Urinary bladder (tissue), 4 donors: Measurements from ENCODE around the gene ZSWIM9. TPM values are rescaled to one million over a fixed set of nuclear protein-coding genes. Genes with fewer than 3 reads are reported as not detected.
A peak's percentile ranks its signal among the peaks of the same experiment; 100 is the strongest.

Source experiments
- DNase-seq: peaks from one replicate; pipeline ENCODE4 v3.0.0-alpha.2; 2015; ENCODE audit errors: extremely low spot score
- H3K27ac ChIP-seq: one replicate; pipeline ENCODE4 v1.5.1; 2013; ENCODE audit warnings: low read depth, mild to moderate bottlenecking, moderate library complexity
- H3K36me3 ChIP-seq: one replicate; pipeline ENCODE4 v1.6.1; 2013; ENCODE audit warnings: mild to moderate bottlenecking, moderate library complexity; ENCODE audit not compliant: insufficient read depth
- H3K4me1 ChIP-seq: one replicate; pipeline ENCODE4 v1.6.1; 2013; ENCODE audit warnings: mild to moderate bottlenecking, moderate library complexity; ENCODE audit not compliant: insufficient read depth
- H3K4me3 ChIP-seq: one replicate; pipeline ENCODE4 v1.5.1; 2013; ENCODE audit warnings: low read depth, low read length
- WGBS: extraction: QIAGEN DNeasy Blood & Tissue Kit; methylation state at CpG from one replicate; pipeline ENCODE4 v1.1.7; 2013; 5-methylcytosine and 5-hydroxymethylcytosine counted together
- polyA plus RNA-seq: library from polyadenylated mRNA; stranded (reverse); fragments of 200-250 nt; gene quantifications from one replicate; pipeline ENCODE4 v1.2.3, GENCODE V29; 2013
- total RNA-seq: library from RNA; depleted of rRNA; stranded (reverse); fragments of >200 nt; gene quantifications from one replicate; pipeline ENCODE4 v1.2.3, GENCODE V29; 2014
- donor health status: healthy with polysubstance abuse.
- donor health status: healthy.

ZSWIM9 gene
- total and polyA plus RNA-seq, 2 donors: 1.6 to 10.6 TPM

DNA sequence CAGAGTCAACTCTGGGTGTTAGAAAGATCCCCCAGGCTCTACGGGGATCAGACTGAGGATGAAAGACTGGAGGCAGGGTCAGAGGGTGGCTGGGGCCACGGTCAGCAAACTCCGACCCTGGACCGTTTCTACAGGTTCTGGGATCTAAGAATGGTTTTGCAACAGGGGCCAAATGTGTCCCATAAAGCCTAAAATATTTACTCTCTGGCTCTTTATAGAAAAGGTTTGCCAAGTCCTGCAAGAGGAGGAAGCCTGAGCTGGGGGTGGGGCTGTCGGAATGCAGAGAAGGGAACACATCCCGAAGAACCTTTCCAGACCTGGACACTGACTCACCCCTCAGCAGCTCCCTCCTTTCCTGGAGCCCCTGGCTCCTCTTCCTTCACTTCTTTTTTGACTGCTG, 21.1 kb upstream of the ZSWIM9 start:
- 30% methylated on average over 6 of the region's 6 CpGs for WGBS
- no peak for DNase-seq
- H3K27ac ChIP-seq: no peak overlapping the region
- no peaks in the 10 kb centered on the region for H3K36me3 ChIP-seq
- H3K4me3 ChIP-seq: no peak overlapping the region
- no peaks in the 10 kb centered on the region for H3K4me1 ChIP-seq

DNA sequence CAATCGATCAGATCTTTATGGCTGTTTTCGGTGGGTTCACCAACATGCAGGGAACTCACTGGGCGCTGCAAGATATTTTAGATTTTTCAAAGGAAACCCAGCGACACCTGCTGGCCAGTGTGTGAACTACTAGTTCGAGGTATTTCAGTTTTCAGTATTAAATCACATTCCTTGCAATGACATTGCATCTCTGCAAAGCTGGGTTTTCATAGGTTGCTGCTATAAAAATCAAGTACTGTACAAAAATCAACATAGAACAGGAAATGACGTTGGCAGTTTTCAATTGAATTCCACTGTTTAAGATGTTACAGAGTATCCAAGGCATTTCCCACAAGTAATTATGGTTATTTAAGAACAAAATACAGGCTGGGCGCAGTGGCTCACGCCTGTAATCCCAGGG, 17.9 kb upstream of the ZSWIM9 start:
- 32% methylated on average over 8 of the region's 8 CpGs for WGBS
- no peaks in the 10 kb centered on the region for H3K4me1 ChIP-seq
- no peaks in the 10 kb centered on the region for H3K36me3 ChIP-seq
- H3K4me3 ChIP-seq: no peak overlapping the region
- DNase-seq: peak; percentile 20
- no peak overlapping the region for H3K27ac ChIP-seq

DNA sequence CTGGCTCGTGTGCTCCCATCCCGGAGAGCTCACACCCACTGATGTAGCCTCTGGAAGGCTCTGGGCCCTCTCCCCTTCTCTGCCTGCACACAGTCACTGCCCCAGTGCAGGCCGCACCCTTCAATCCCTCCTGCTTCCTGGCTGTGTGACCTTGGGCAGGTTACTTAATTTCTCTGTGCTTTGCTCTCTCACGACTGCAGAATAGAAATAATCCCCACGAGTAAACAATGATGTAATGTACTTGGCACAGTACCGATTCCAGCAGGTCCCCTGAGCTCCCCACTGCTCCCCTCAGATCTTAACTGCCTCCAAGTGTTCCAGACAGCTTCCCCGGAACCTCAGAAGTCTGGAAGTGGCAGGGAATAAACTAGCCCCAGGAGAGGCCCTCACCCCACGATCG, 16.5 kb upstream of the ZSWIM9 start:
- DNase-seq: no peak
- Histone ChIP-seq H3K4me3 (no peak overlapping the region), H3K27ac (no peak overlapping the region), H3K4me1 (no peaks in the 10 kb centered on the region), H3K36me3 (no peaks in the 10 kb centered on the region)
- 52% methylated on average over 9 of the region's 9 CpGs for WGBS

DNA sequence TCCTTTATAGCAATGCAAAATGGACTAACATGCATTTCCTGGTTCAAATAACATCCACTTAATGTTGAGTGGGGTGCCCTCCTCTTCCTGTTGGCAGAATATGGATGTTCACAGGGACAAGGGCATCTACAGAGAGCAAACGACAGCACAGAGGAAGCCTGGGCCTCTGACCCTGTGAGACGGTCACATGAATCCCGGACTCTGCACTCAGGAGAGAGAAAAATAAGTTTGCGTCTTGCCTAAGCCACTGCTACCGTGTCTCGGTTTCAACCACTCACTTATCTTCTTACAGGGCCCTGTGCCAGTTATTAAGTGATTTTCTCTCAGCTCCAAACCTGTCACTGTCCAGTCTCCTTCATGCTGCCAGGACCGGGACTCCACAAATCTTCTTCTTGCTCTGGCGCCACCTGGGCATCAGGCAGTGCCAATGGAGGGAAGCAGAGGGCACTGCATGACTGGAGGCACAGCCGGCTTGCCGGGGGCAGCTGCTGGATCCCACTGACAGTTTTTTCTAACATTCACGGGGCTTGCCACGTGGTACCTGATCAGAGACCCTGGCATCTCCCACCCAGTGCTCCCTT, 12.2 kb upstream of the ZSWIM9 start:
- no peak overlapping the region for H3K27ac ChIP-seq
- 92% methylated on average over 12 of the region's 12 CpGs for WGBS
- H3K4me3 ChIP-seq: no peak overlapping the region
- no peak for DNase-seq
- peaks cover 2% of the 10 kb centered on the region for H3K36me3 ChIP-seq
- H3K4me1 ChIP-seq: no peaks in the 10 kb centered on the region

DNA sequence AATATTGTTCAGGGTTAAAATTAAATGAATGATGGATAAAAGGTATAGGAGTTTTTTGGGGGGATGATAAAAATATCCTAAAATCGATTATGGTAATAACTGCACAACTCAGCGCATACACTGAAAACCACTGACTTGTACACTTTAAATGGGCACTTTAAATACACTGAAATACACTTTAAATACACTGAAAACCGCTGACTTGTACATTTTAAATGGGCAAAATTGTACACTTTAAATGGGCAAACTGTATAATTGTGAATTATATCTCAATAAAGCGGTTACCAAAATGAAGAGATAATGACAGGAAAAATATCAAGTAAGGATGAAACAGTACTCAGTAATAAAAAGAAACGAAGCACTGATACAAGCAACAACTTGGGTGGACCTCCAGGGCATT, 1.8 kb upstream of the ZSWIM9 start:
- 91% methylated on average over 5 of the region's 5 CpGs for WGBS
- Histone ChIP-seq H3K27ac (no peak overlapping the region), H3K4me1 (no peaks in the 10 kb centered on the region), H3K36me3 (no peaks in the 10 kb centered on the region), H3K4me3 (no peak overlapping the region)
- no peak for DNase-seq

DNA sequence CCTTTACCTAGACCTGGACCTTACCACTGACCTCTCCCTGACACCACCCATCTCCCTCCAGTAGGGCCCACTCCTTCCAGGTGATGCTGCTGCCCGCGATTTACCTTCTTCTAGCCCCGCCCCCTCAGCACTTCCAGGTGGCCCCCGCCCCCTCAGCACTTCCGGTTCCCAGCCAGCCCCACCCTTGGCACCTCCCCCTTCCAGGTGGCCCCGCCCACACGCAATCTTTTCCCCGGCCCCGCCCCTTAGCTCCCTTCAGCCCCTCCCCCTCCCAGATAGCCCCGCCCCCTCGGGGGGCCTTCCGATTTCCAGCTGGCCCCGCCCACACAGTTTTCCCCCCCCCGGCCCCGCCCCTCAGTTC, 922 bp upstream of the ZSWIM9 start:
- Histone ChIP-seq H3K4me1 (no peaks in the 10 kb centered on the region), H3K4me3 (peak overlapping the region; percentile 74), H3K36me3 (no peaks in the 10 kb centered on the region), H3K27ac (no peak overlapping the region)
- peak; percentile 35 for DNase-seq
- 4% methylated on average over 15 of the region's 15 CpGs for WGBS

DNA sequence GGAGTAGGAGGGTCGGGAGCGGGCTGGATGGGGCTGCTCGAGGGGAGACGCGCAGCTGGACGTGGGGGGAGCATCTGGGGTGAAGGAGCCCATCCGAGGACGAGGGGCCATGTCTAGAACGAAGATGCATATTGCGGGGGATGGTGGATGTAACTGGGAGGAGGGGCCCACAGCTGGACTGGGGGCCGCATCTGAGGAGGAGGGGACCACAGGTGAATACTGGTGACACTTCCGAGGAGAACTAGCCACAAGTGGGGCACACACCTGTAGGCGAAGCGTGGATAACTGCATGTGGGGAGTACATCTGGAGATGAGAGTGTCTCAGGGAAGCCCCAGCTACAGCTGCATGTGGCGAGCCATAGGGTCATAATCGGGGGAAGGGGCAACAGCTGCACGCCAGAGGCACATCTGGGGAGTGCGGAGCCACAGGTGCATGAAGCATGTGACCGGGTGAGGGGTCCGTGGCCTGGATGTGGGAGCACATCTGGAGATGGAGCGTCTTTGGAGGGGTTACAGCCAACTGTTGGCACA, 402 bp downstream of the ZSWIM9 start:
- Histone ChIP-seq H3K36me3 (peaks cover 3% of the 10 kb centered on the region), H3K4me3 (peak overlapping the region; percentile 74), H3K4me1 (no peaks in the 10 kb centered on the region), H3K27ac (peak overlapping the region; percentile 4)
- no peak for DNase-seq
- WGBS: 2% methylated on average over 21 of the region's 21 CpGs

DNA sequence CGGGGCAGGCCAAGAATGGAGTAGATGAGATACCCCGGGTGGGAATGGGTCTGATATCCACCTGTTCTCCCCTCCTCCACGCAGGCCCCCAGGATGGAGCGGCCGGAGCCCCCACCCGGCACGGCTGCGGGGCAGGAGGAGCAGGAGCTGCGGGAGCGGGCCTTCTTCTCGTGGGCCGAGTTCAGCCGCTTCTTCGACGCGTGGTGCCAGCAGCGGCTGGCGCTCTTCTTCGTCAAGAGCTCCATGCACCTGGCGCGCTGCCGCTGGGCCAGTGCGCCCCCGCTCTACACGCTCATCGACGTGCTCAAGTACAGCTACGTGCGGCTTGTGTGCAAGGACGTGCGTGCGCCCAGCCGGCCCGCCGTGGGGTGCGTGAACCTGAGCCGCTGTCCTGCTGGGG, 1.2 kb downstream of the ZSWIM9 start:
- Histone ChIP-seq H3K4me1 (no peaks in the 10 kb centered on the region), H3K27ac (no peak overlapping the region), H3K4me3 (no peak overlapping the region), H3K36me3 (peaks cover 3% of the 10 kb centered on the region)
- no peak for DNase-seq
- 75% methylated on average over 37 of the region's 37 CpGs for WGBS

DNA sequence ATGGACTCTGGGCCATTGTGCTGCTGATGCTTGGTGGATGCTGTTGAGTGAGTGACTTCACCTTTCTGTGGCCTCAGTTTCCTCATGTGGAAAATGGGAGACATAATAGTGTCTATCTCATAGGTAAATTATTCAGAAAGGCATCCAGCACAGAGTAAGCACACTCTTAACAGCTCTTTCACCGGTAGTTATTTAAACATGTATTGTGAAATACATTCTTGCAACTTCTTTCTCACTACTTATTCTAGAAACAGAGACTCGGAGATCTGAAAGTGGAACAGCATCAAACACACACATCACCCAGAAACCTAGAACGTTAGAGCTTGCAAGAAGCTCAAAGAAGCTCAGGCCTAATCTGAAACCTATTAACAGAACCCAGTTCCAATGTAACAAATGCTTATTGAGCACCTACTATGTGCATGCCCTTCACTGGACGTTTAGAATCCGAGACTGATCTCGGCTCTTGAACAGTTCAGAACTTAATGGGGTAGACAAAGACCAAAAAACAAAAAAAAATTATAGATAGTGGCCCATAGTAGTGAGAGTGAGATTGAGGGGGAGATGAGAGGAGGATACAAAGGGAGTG, 4.1 kb downstream of the ZSWIM9 start:
- no peaks in the 10 kb centered on the region for H3K4me1 ChIP-seq
- H3K4me3 ChIP-seq: no peak overlapping the region
- H3K27ac ChIP-seq: no peak overlapping the region
- no peak for DNase-seq
- H3K36me3 ChIP-seq: peaks cover 3% of the 10 kb centered on the region
- 93% methylated on average over 6 of the region's 6 CpGs for WGBS

DNA sequence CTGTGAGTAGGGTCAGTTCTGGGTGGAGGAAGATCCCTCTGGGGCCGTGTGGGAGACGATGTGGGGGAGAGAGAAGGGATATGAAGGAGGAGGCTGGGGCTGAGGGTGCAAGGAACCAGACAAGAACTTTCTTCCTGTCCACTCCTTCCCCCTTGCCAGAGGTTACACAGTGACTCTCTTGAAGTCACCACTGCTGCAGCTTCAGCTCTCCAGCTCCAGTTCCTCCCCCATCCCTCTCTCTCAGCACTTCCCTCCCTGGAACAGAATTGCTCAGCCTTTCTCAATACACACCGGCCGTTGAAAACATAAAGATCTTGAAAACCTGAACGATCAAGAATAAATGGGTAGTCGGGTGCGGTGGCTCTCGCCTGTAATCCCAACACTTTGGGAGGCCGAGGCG, 5.1 kb downstream of the ZSWIM9 start:
- Histone ChIP-seq H3K36me3 (peaks cover 3% of the 10 kb centered on the region), H3K4me3 (no peak overlapping the region), H3K27ac (no peak overlapping the region), H3K4me1 (no peaks in the 10 kb centered on the region)
- WGBS: 94% methylated on average over 10 of the region's 10 CpGs
- DNase-seq: no peak

DNA sequence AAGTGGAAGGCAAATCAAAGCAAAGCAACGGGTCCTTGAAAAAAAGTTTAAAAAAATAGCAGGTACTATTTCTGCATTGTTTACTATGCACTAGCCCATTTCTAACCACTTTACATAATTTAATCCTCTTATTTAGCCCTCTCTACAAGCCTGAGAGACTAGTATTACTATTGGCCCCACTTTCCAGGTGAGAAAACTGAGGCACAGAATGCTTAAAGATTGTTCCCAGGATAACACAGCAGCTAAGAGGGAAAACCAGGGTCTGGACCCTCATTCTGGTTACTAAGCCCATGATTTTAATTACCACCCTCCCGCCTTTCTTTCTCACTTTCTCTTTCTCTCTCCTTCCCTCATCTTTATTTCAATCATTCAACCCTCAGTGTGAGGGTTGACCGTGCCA, 5.7 kb downstream of the ZSWIM9 start:
- peaks cover 3% of the 10 kb centered on the region for H3K36me3 ChIP-seq
- DNase-seq: no peak
- no peaks in the 10 kb centered on the region for H3K4me1 ChIP-seq
- no peak overlapping the region for H3K27ac ChIP-seq
- WGBS: 94% methylated on average over 3 of the region's 3 CpGs
- H3K4me3 ChIP-seq: no peak overlapping the region

DNA sequence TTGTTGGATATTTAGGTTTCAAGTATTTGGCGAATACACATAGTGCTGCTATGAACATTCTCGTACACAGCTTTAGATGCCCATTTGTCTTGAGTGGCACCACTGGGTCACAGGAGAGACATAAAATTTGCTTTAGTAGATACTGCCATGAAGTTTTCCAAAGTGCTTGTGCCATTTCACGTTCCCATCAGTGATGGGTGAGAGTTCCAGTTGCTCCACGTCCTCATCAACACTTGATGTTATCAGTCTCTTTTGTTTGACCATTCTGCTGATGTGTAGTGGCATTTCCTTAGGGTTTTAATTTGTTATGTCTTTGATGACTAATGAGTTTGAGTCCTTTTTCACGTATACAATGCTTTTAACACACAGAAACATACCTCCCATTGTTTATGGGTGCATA, 11.0 kb downstream of the ZSWIM9 start:
- no peak for DNase-seq
- Histone ChIP-seq H3K36me3 (no peaks in the 10 kb centered on the region), H3K4me1 (no peaks in the 10 kb centered on the region), H3K27ac (no peak overlapping the region), H3K4me3 (no peak overlapping the region)
- 94% methylated on average over 5 of the region's 5 CpGs for WGBS

DNA sequence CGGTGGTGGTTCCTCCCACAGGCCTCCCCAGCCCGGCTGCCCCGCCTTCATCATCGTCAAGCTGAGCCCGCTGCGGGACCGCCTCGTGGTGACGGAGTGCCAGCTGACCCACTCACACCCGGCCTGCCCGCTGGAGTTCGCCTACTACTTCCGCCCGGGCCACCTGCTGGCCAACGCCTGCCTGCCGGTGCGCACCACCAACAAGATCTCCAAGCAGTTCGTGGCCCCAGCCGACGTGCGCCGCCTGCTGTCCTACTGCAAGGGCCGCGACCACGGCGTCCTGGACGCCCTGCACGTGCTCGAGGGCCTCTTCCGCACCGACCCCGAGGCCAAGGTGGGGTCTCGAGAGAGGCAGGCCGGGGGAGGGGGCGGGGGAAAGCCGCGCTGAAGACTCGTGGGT, 12.0 kb downstream of the ZSWIM9 start:
- Histone ChIP-seq H3K4me3 (no peak overlapping the region), H3K4me1 (no peaks in the 10 kb centered on the region), H3K27ac (no peak overlapping the region), H3K36me3 (no peaks in the 10 kb centered on the region)
- no peak for DNase-seq
- WGBS: 95% methylated on average over 38 of the region's 38 CpGs

DNA sequence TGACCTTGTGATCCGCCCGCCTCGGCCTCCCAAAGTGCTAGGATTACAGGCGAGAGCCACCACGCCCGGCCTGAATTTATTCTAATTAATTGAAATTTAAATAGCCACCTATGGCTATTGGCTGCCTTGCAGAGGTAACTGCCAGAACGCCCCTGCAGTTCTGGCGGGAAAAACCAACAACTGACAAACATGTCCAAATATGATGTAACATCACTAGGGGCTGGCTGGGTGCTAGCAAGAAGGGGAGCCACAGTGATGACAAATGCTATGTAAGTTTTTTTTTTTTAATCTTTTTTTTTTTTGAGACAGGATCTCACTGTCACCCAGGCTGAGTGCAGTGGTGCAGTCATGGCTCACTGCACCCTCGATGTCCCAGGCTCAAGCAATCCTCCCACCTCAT, 12.9 kb downstream of the ZSWIM9 start:
- H3K4me1 ChIP-seq: no peaks in the 10 kb centered on the region
- no peaks in the 10 kb centered on the region for H3K36me3 ChIP-seq
- H3K27ac ChIP-seq: no peak overlapping the region
- no peak overlapping the region for H3K4me3 ChIP-seq
- no peak for DNase-seq
- WGBS: 94% methylated on average over 9 of the region's 9 CpGs

DNA sequence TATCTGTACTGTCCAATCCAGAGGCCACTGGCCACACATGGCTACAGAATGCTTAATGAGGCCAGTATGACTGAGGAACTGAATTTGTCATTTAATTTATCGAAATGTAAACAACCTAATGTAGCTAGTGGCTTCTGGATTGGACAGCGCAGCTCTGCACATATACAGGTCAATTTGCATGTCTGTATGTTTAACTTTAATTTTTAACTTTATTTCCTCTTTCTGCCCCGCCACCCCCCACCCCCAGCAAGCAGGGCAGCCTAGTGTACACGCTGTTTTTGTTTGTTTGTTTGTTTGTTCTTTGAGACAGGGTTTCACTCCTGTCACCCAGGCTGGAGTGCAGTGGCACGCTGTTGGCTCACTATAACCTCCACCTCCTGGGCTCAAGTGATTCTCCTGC, 15.5 kb downstream of the ZSWIM9 start:
- no peaks in the 10 kb centered on the region for H3K4me1 ChIP-seq
- no peak overlapping the region for H3K4me3 ChIP-seq
- no peaks in the 10 kb centered on the region for H3K36me3 ChIP-seq
- no peak overlapping the region for H3K27ac ChIP-seq
- WGBS: 92% methylated on average over 5 of the region's 5 CpGs
- no peak for DNase-seq
